ENCODE data around the gene PURB. TPM values are rescaled to one million over a fixed set of nuclear protein-coding genes. Genes with fewer than 3 reads are reported as not detected.
"Not testable (repeated sequence)": the region's sequence is repeated elsewhere in the genome, so short reads cannot be mapped to it uniquely, and the experiment has no call there.

PURB gene
- total RNA-seq, 4 donors from 2014 or later = 16.4 to 27.7 (median 21.5) TPM

GRCh38 chr7:44867073-44867995, 18.0 kb downstream of the PURB start:
- Histone ChIP-seq H3K27ac (peak overlapping the region in 1 of 4 donors; percentile 6), H3K36me3 (no peaks in the 10 kb centered on the region), H3K4me3 (no peak overlapping the region), H3K9me3 (no peaks in the 10 kb centered on the region), H3K27me3 (no peaks in the 10 kb centered on the region), H3K4me1 (peaks cover 0 to 9% (median 0%) of the 10 kb centered on the region in 3 donors)
- intact Hi-C loops (cut with DNase I) = no loop called here
- TF ChIP-seq POLR2A (IDR thresholded peaks at IDR 0.05) (no peak), CTCF (IDR thresholded peaks at IDR 0.05) (no peak)
- DNase-seq = no peak
- 56 to 67% methylated on average over 4 of the region's 4 CpGs for WGBS, 2 donors

GRCh38 chr7:44861949-44862348, 23.4 kb downstream of the PURB start:
- H3K36me3 ChIP-seq; H3K9me3 ChIP-seq; intact Hi-C loops (cut with DNase I); H3K4me1 ChIP-seq; H3K27me3 ChIP-seq; H3K27ac ChIP-seq; H3K4me3 ChIP-seq; DNase-seq: not testable (repeated sequence)
- WGBS, 2 donors = 66 to 67% methylated on average over 4 of the region's 4 CpGs

- Histone ChIP-seq H3K9me3 (no peaks in the 10 kb centered on the region), H3K4me1 (peaks cover 0 to 6% (median 0%) of the 10 kb centered on the region in 3 donors), H3K4me3 (no peak overlapping the region), H3K27ac (no peak overlapping the region), H3K27me3 (no peaks in the 10 kb centered on the region), H3K36me3 (no peaks in the 10 kb centered on the region)
- WGBS, 2 donors = 71 to 88% methylated on average over 2 of the region's 2 CpGs
- no peak for DNase-seq
- TF ChIP-seq CTCF (IDR thresholded peaks at IDR 0.05) (peak in 3 of 6 experiments; percentile 26 to 39 (median 35)), POLR2A (IDR thresholded peaks at IDR 0.05) (no peak)
- intact Hi-C loops (cut with DNase I) = loop anchor here (5.0 to 10.0 kb wide), 2 partner anchors 64 to 277 kb away; no protein-coding TSS in a partner anchor
These were observed 27.2 kb downstream of the PURB start for GRCh38 chr7:44858161-44858560.

GRCh38 chr7:44854644-44855364, 30.5 kb downstream of the PURB start:
- H3K27me3 ChIP-seq = no peaks in the 10 kb centered on the region
- 88 to 90% methylated on average over 8 of the region's 8 CpGs for WGBS, 2 donors

GRCh38 chr7:44853391-44853790, 31.9 kb downstream of the PURB start:
- Histone ChIP-seq H3K27ac (no peak overlapping the region), H3K27me3 (no peaks in the 10 kb centered on the region), H3K4me3 (no peak overlapping the region), H3K9me3 (no peaks in the 10 kb centered on the region), H3K36me3 (no peaks in the 10 kb centered on the region), H3K4me1 (peaks cover 0 to 19% (median 6%) of the 10 kb centered on the region in 3 donors)
- no peak for TF ChIP-seq POLR2A (IDR thresholded peaks at IDR 0.05)
- no peak for TF ChIP-seq CTCF (IDR thresholded peaks at IDR 0.05)
- intact Hi-C loops (cut with DNase I) = loop anchor here (10.0 kb wide), 1 partner anchor 281 kb away; no protein-coding TSS in a partner anchor
- 83 to 87% methylated on average over 3 of the region's 3 CpGs for WGBS, 2 donors
- no peak for DNase-seq

More at GRCh38 chr7:44854644-44855364, 30.5 kb downstream of the PURB start:
- H3K9me3 ChIP-seq = no peaks in the 10 kb centered on the region
- no peak overlapping the region for H3K4me3 ChIP-seq
- TF ChIP-seq CTCF (IDR thresholded peaks at IDR 0.05) = no peak
- TF ChIP-seq POLR2A (IDR thresholded peaks at IDR 0.05) = no peak
- intact Hi-C loops (cut with DNase I) = loop anchor here (5.0 to 10.0 kb wide), 2 partner anchors 67 to 280 kb away; no protein-coding TSS in a partner anchor
- H3K27ac ChIP-seq = no peak overlapping the region
- DNase-seq = no peak
- H3K4me1 ChIP-seq = peaks cover 0 to 6% (median 0%) of the 10 kb centered on the region in 3 donors
- H3K36me3 ChIP-seq = no peaks in the 10 kb centered on the region

All from esophagus squamous epithelium (tissue), 5 donors.